K562 (cell line): Measurements from ENCODE around the gene RAD51AP2. TPM values are rescaled to one million over a fixed set of nuclear protein-coding genes. Genes with fewer than 3 reads are reported as not detected.

Source experiments
- ATAC-seq: fragments of 200-7000 bp; cut with Tn5 transposase; 3 replicates; pipeline ENCODE4 v1.9.1; 2020; ENCODE audit warnings: moderate library complexity
- BruUV-seq: library from RNA; stranded (reverse); fragments of 400-500 nt; replicated peaks from 2 replicates; lab custom pipeline; 2021; lab: Mats Ljungman, UMichigan
- CTCF ChIA-PET: fragments of 300-600 bp; formaldehyde crosslinking; extraction: SDS; loops from one replicate; lab custom pipeline; 2021; ENCODE audit warnings: low intra/inter-chr PET ratio; lab: Yijun Ruan, JAX
- POLR2A ChIA-PET: fragments of 300-600, 350-650 bp; sonication (Branson Sonifier 250); formaldehyde crosslinking; extraction: SDS; loops from one replicate; lab custom pipeline; 2021; ENCODE audit warnings: antibody characterized with exemption, inconsistent platforms; lab: Yijun Ruan, JAX
- DNase-seq, 4 experiments: peaks; one replicate each; pipeline versions ENCODE4 v3.0.0 to v3.0.0-alpha.2; 2011 to 2018; ENCODE audit warnings: low spot score in 3 of 4, mixed read lengths in 3 of 4; ENCODE audit errors: extremely low read depth in 1 of 4
- FAIRE-seq: peaks from 2 replicates; lab custom pipeline; 2011; peaks lifted over from hg19 to GRCh38; lab: Jason Lieb, UNC
- H2AFZ ChIP-seq: 2 replicates; pipeline ENCODE4 v1.6.0; 2011; ENCODE audit warnings: low read depth, low read length, control low read depth, inconsistent platforms
- H3K27ac ChIP-seq: fragments of 200-600 bp; 3 replicates; pipeline ENCODE4 v1.8.0; 2011; ENCODE audit warnings: low read depth, mild to moderate bottlenecking, control low read depth, inconsistent platforms, low read length, moderate library complexity, mixed read lengths; ENCODE audit errors: extremely low read depth
- H3K27me3 ChIP-seq, 2 experiments: fragments of 300-600 bp in 1 of 2; 2 replicates in 1 of 2; 3 replicates in 1 of 2; pipeline versions ENCODE4 v1.6.0 to v1.8.0; 2011; ENCODE audit warnings: inconsistent platforms in 2 of 2, low read length in 2 of 2, mild to moderate bottlenecking in 1 of 2, mixed read lengths in 1 of 2, moderate library complexity in 1 of 2; ENCODE audit not compliant: control insufficient read depth in 2 of 2, insufficient read depth in 2 of 2
- H3K36me3 ChIP-seq: fragments of 300-600 bp; 3 replicates; pipeline ENCODE4 v1.8.0; 2011; ENCODE audit warnings: mild to moderate bottlenecking, low read length, inconsistent platforms; ENCODE audit not compliant: control insufficient read depth, insufficient read depth
- H3K4me1 ChIP-seq, 2 experiments: fragments of 200-600 bp in 1 of 2; replicated peaks in 1 of 2; 2 replicates in 1 of 2; 3 replicates in 1 of 2; pipeline versions ENCODE4 v1.5.1 to v1.8.0; 2011; ENCODE audit warnings: inconsistent platforms in 2 of 2, low read length in 2 of 2, mild to moderate bottlenecking in 1 of 2, mixed read lengths in 1 of 2, moderate library complexity in 1 of 2; ENCODE audit not compliant: control insufficient read depth in 2 of 2, insufficient read depth in 2 of 2
- H3K4me2 ChIP-seq: 2 replicates; pipeline ENCODE4 v1.6.1; 2011; ENCODE audit warnings: low read length, control low read depth, inconsistent platforms, mixed read lengths; ENCODE audit not compliant: insufficient read depth
- H3K4me3 ChIP-seq: fragments of 200-600 bp; sonication (generic), shearing (Covaris generic); 2 replicates; pipeline ENCODE4 v1.5.1; 2016; ENCODE audit warnings: control low read depth, inconsistent platforms
- H3K79me2 ChIP-seq: fragments of 200-600 bp; 3 replicates; pipeline ENCODE4 v1.8.0; 2011; ENCODE audit warnings: low read length, inconsistent platforms; ENCODE audit not compliant: control insufficient read depth, insufficient read depth
- H3K9ac ChIP-seq, 2 experiments: 2 replicates each; pipeline versions ENCODE4 v1.6.0 to v1.6.1; 2011; ENCODE audit warnings: low read depth in 2 of 2, low read length in 2 of 2, control low read depth in 1 of 2, inconsistent platforms in 1 of 2, mild to moderate bottlenecking in 1 of 2, mixed read lengths in 1 of 2; ENCODE audit not compliant: insufficient read depth in 1 of 2
- H3K9me1 ChIP-seq: one replicate; pipeline ENCODE4 v1.6.0; 2011; ENCODE audit warnings: inconsistent platforms, mild to moderate bottlenecking, low read length, moderate library complexity; ENCODE audit not compliant: control insufficient read depth, insufficient read depth
- H3K9me3 ChIP-seq: replicated peaks from 2 replicates; pipeline ENCODE4 v1.5.1; 2011; ENCODE audit warnings: low read depth, low read length, inconsistent platforms; ENCODE audit not compliant: control insufficient read depth, insufficient read depth
- H4K20me1 ChIP-seq: replicated peaks from 2 replicates; pipeline ENCODE4 v1.6.1; 2011; ENCODE audit warnings: low read length, inconsistent platforms, mixed read lengths; ENCODE audit not compliant: control insufficient read depth, insufficient read depth
- BDP1 ChIP-seq: IDR thresholded peaks from 3 replicates; pipeline ENCODE4 v1.6.1; 2011; ENCODE audit not compliant: insufficient read length, insufficient read depth
- CBFB ChIP-seq: sonication (generic); formaldehyde crosslinking; IDR thresholded peaks from 2 replicates; pipeline ENCODE4 v1.4.0; 2020; ENCODE audit warnings: mild to moderate bottlenecking, missing genetic modification reagents
- KAT2B ChIP-seq: IDR thresholded peaks from one replicate; pipeline ENCODE4 v1.6.1; 2012; ENCODE audit warnings: low read depth, mild to moderate bottlenecking, control low read depth, inconsistent platforms, low read length, moderate library complexity
- LEF1 ChIP-seq: fragments of 450-650 bp; IDR thresholded peaks from 2 replicates; pipeline ENCODE4 v1.6.1; 2016; ENCODE audit warnings: mild to moderate bottlenecking
- ZBTB40 ChIP-seq, 2 experiments: fragments of 450-650 bp in 1 of 2; sonication (generic) in 1 of 2; formaldehyde crosslinking in 1 of 2; IDR thresholded peaks; 2 replicates each; pipeline versions ENCODE4 v1.7.1 to v1.9.0; 2016 to 2022; ENCODE audit warnings: inconsistent platforms in 1 of 2, mild to moderate bottlenecking in 1 of 2, missing genetic modification reagents in 1 of 2
- ZNF444 ChIP-seq: fragments of 250-450 bp; sonication (Bioruptor Pico); IDR thresholded peaks from 2 replicates; pipeline ENCODE4 v1.4.0; 2020; ENCODE audit warnings: mild to moderate bottlenecking, moderate library complexity
- WGBS: fragments of 100-300 bp; shearing (Covaris generic); methylation state at CpG from one replicate; pipeline ENCODE4 v1.1.6; 2016; ENCODE audit warnings: low coverage, mixed read lengths; ENCODE audit not compliant: insufficient coverage; ENCODE audit errors: missing lambda C conversion rate; 5-methylcytosine and 5-hydroxymethylcytosine counted together
- in situ Hi-C: fragments of 300-500 bp; cut with MboI; formaldehyde crosslinking; loops from 4 replicates; pipeline ENCODE4 v1.15.0; 2018; ENCODE audit warnings: inconsistent platforms, mixed read lengths
- intact Hi-C: fragments of 100-400 bp; cut with micrococcal nuclease; formaldehyde crosslinking; loops from 2 replicates; pipeline ENCODE4 v1.14.2; 2022
- polyA plus RNA-seq, 8 experiments: library from polyadenylated mRNA; depleted of rRNA in 4 of 8; stranded (reverse) in 5 of 8; unstranded in 3 of 8; fragments of >200 nt; fragmentation: Nextera tagmentation in 2 of 8; fragmentation: Illumina TruSeq in 1 of 8; extraction: Ambion mirVana in 2 of 8; extraction: Trizol in 1 of 8; gene quantifications; 2 replicates each; pipeline versions ENCODE4 v1.2.1 to v1.2.3, GENCODE V29; 2011 to 2014; ENCODE audit warnings: inconsistent platforms in 1 of 8, missing spikeins in 1 of 8
- total RNA-seq, 7 experiments: library from RNA; depleted of rRNA in 6 of 7; stranded (reverse); fragments of >200 nt in 6 of 7; fragmentation: Illumina TruSeq in 2 of 7; extraction: Trizol in 2 of 7; gene quantifications; 2 replicates each; pipeline versions ENCODE4 v1.2.1 to v1.2.3, GENCODE V29; 2011 to 2021; ENCODE audit warnings: low replicate concordance in 1 of 7

The RAD51AP2 gene
- total and polyA plus RNA-seq, 9 of the 15 experiments (the other 6 are each of a cell fraction or from before 2014, with no cell fraction given), result 0.01 to 0.04 (median 0.04) TPM; not detected in 6

GRCh38 chr2:17541531-17541950 is 23.3 kb upstream of the RAD51AP2 start:
- POLR2A ChIA-PET, result no interaction called here
- BruUV-seq, result no TSS peak
- no peak overlapping the region for H3K9ac ChIP-seq

DNA sequence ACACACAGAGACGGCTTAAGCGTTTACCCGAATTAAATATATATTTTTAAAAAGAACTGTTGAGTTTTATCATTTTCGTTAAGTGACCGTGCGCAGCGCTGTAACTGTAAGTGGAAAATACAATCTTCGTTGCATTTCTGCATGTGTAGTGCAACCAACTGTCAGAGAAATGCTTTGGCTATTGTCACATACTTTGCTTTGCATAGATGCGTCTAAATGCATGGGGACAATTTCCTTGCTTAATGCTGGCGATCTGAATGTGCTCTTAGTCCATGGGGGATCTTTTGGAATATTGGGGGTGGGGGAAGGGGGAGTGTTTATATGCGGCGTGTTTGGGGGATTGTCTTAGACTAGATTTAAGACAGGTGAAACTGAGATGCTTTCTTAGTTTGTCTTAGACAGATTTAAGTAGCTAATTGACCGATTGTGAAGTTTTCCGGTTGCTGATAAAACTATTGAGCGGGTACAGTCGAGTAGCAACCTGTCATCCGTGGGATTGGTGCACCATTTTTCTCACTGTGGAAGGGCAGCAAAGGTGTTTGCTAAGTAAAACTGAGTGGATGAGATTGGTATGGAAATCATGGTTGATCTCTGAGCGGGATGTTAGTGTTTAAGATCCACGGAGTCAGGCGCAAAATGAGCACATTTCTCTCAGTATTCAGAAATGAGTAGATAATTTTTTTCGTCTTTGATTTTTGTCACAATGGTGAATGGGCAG is 22.7 kb upstream of the RAD51AP2 start:
- no TSS peak for BruUV-seq
- in situ Hi-C loops (no loop called here), intact Hi-C loops (no loop called here)
- Histone ChIP-seq H3K27ac (no peak overlapping the region), H3K4me3 (0 out of 2 replicates have a peak overlapping the region, but pooled peaks have one; percentile 22), H3K9me1 (no peaks in the 10 kb centered on the region), H3K27me3 (peaks cover 34 to 39% of the 10 kb centered on the region in 2 experiments), H3K36me3 (no peaks in the 10 kb centered on the region), H2AFZ (no peak overlapping the region), H3K4me2 (no peak overlapping the region; the same call in 1 of the 2 replicates), H3K79me2 (no peaks in the 10 kb centered on the region), H3K9ac (no peak overlapping the region), H4K20me1 (no peaks in the 10 kb centered on the region), H3K9me3 (no peaks in the 10 kb centered on the region), H3K4me1 (peaks cover 0 to 17% of the 10 kb centered on the region in 2 experiments; a peak in 3 of 5 replicates)
- ChIA-PET POLR2A (interaction anchor here (0.7 kb wide), 1 partner anchor 802 kb away, joined by 3 read pairs; no protein-coding TSS in a partner anchor), CTCF (no interaction called here)
- no peak for DNase-seq
- WGBS, result 16% methylated on average over 19 of the region's 21 CpGs
- FAIRE-seq, result no peak
- ATAC-seq, result no peak
- no peak for TF ChIP-seq ZNF444 (CRISPR knock-in tag)
- TF ChIP-seq ZBTB40 (IDR thresholded peaks at IDR 0.05), result no peak
- TF ChIP-seq ZBTB40 (CRISPR knock-in tag; IDR thresholded peaks at IDR 0.05), result no peak
- no peak for TF ChIP-seq LEF1

More at GRCh38 chr2:17541531-17541950, 23.3 kb upstream of the RAD51AP2 start:
- in situ Hi-C loops, result no loop called here
- intact Hi-C loops, result no loop called here
- Histone ChIP-seq H3K4me1 (peaks cover 0 to 17% of the 10 kb centered on the region in 2 experiments; a peak in 3 of 5 replicates), H3K4me3 (no peak overlapping the region), H3K4me2 (no peak overlapping the region), H2AFZ (no peak overlapping the region), H3K27ac (no peak overlapping the region), H3K9me1 (no peaks in the 10 kb centered on the region), H3K9me3 (no peaks in the 10 kb centered on the region), H3K36me3 (no peaks in the 10 kb centered on the region), H3K79me2 (no peaks in the 10 kb centered on the region), H4K20me1 (no peaks in the 10 kb centered on the region), H3K27me3 (peaks cover 34 to 39% of the 10 kb centered on the region in 2 experiments)
- TF ChIP-seq BDP1, result no peak
- no peak for TF ChIP-seq KAT2B
- no peak for TF ChIP-seq CBFB
- DNase-seq (no peak), FAIRE-seq (no peak), ATAC-seq (no peak)
- CTCF ChIA-PET, result no interaction called here
- WGBS, result 14% methylated on average over 12 of the region's 12 CpGs
